NT2/D1 (cell line): Measurements from ENCODE around the gene DPEP2NB.

Experiments used
- SUZ12 ChIP-seq: IDR thresholded peaks from 2 replicates; pipeline ENCODE4 v1.6.1; 2011; ENCODE audit not compliant: insufficient read length, insufficient read depth; ENCODE audit errors: extremely low read depth
- YY1 ChIP-seq: IDR thresholded peaks from 2 replicates; pipeline ENCODE4 v1.6.1; 2011; ENCODE audit not compliant: insufficient read length, insufficient read depth
- ZNF274 ChIP-seq: IDR thresholded peaks from 2 replicates; pipeline ENCODE4 v1.6.1; 2011; ENCODE audit warnings: mild to moderate bottlenecking, low read depth, low read length

GRCh38 chr16:68005786-68006286 lies 9.9 kb downstream of the DPEP2NB start:
- TF ChIP-seq YY1 (no peak), ZNF274 (no peak), SUZ12 (no peak)
